GM19240 (cell line): Measurements from ENCODE around the gene CPLANE2.
"Not testable (repeated sequence)": the region's sequence is repeated elsewhere in the genome, so short reads cannot be mapped to it uniquely, and the experiment has no call there.

Experiments used
- DNase-seq: peaks from one replicate; pipeline ENCODE4 v3.0.0; 2011; ENCODE audit warnings: low spot score; ENCODE audit not compliant: insufficient read length

The CPLANE2 gene

GRCh38 chr1:16236511-16237342 is at the start of gene CPLANE2:
Gene CPLANE2 (minus strand): TSS chr1:16237183. CDS start chr1:16236742, 441 bp downstream.
- DNase-seq = peak; percentile 95

- DNase-seq = no peak
These were observed 49.1 kb upstream of the CPLANE2 start for GRCh38 chr1:16286122-16286521.

- DNase-seq = no peak
These were observed 44.8 kb upstream of the CPLANE2 start for GRCh38 chr1:16281765-16282164.

- no peak for DNase-seq
These were observed 42.2 kb upstream of the CPLANE2 start for GRCh38 chr1:16279186-16279585.

GRCh38 chr1:16276302-16277030 is 39.5 kb upstream of the CPLANE2 start:
- DNase-seq = no peak

GRCh38 chr1:16275591-16275990 is 38.6 kb upstream of the CPLANE2 start:
- no peak for DNase-seq

- no peak for DNase-seq
These were observed 30.8 kb upstream of the CPLANE2 start for GRCh38 chr1:16267690-16268180.

GRCh38 chr1:16266411-16267118 is 29.6 kb upstream of the CPLANE2 start:
- DNase-seq = no peak

GRCh38 chr1:16262067-16262466 is 25.1 kb upstream of the CPLANE2 start:
- DNase-seq = no peak

GRCh38 chr1:16260814-16261213 is 23.8 kb upstream of the CPLANE2 start:
- DNase-seq = no peak

- no peak for DNase-seq
These were observed 21.7 kb upstream of the CPLANE2 start for GRCh38 chr1:16258591-16259135.

- no peak for DNase-seq
These were observed 21.0 kb upstream of the CPLANE2 start for GRCh38 chr1:16257968-16258367.

GRCh38 chr1:16257556-16257955 is 20.6 kb upstream of the CPLANE2 start:
- not testable (repeated sequence) for DNase-seq

- DNase-seq = no peak
These were observed 19.5 kb upstream of the CPLANE2 start for GRCh38 chr1:16256478-16256877.

GRCh38 chr1:16254263-16254928 is 17.4 kb upstream of the CPLANE2 start:
- DNase-seq = no peak

- DNase-seq = no peak
These were observed 16.4 kb upstream of the CPLANE2 start for GRCh38 chr1:16253332-16253922.

GRCh38 chr1:16252912-16253311 is 15.9 kb upstream of the CPLANE2 start:
- DNase-seq = no peak

GRCh38 chr1:16251381-16251780 is 14.4 kb upstream of the CPLANE2 start:
- DNase-seq = no peak

GRCh38 chr1:16250524-16251251 is 13.7 kb upstream of the CPLANE2 start:
- DNase-seq = no peak
